Measurements from ENCODE around the gene SEMA5A. TPM values are rescaled to one million over a fixed set of nuclear protein-coding genes. Genes with fewer than 3 reads are reported as not detected.

Gene SEMA5A
- total RNA-seq, 3 donors from 2014 or later = 3.0 to 35.4 (median 25.9) TPM

GRCh38 chr5:9547122-9547947, 1.5 kb upstream of the SEMA5A start:
- DNase-seq (ENCODE audit: low spot score in 2 of 2) = no peak
- Histone ChIP-seq H3K4me3 (peak overlapping the region; percentile 58 to 85 (median 73)), H3K36me3 (no peaks in the 10 kb centered on the region), H3K4me1 (no peaks in the 10 kb centered on the region), H3K9me3 (no peaks in the 10 kb centered on the region), H3K27me3 (no peaks in the 10 kb centered on the region), H3K27ac (peak overlapping the region; percentile 87 to 88)
- no peak for TF ChIP-seq CTCF (IDR thresholded peaks at IDR 0.05)
- no peak for TF ChIP-seq POLR2AphosphoS5 (IDR thresholded peaks at IDR 0.05)
- TF ChIP-seq POLR2A (IDR thresholded peaks at IDR 0.05) = no peak
- intact Hi-C loops (cut with DNase I; ENCODE audit: low total_unique reads) = loop anchor here (10.0 kb wide), 1 partner anchor 893 kb away; no protein-coding TSS in a partner anchor

- peak overlapping the region; percentile 58 to 85 (median 73) for H3K4me3 ChIP-seq
- DNase-seq (ENCODE audit: low spot score in 2 of 2) = no peak
- no peaks in the 10 kb centered on the region for H3K4me1 ChIP-seq
- no peaks in the 10 kb centered on the region for H3K36me3 ChIP-seq
- H3K27me3 ChIP-seq = no peaks in the 10 kb centered on the region
- peak overlapping the region; percentile 87 to 88 for H3K27ac ChIP-seq
- TF ChIP-seq POLR2A (IDR thresholded peaks at IDR 0.05) = no peak
- no peak for TF ChIP-seq CTCF (IDR thresholded peaks at IDR 0.05)
- TF ChIP-seq POLR2AphosphoS5 (IDR thresholded peaks at IDR 0.05) = no peak
- no peaks in the 10 kb centered on the region for H3K9me3 ChIP-seq
- intact Hi-C loops (cut with DNase I; ENCODE audit: low total_unique reads) = loop anchor here (10.0 kb wide), 1 partner anchor 891 kb away; no protein-coding TSS in a partner anchor
Measured at GRCh38 chr5:9545136-9545991, 511 bp downstream of the SEMA5A start.

GRCh38 chr5:9544502-9545135, 1.3 kb downstream of the SEMA5A start:
- Histone ChIP-seq H3K9me3 (no peaks in the 10 kb centered on the region), H3K27ac (peak overlapping the region; percentile 61 to 87), H3K27me3 (no peaks in the 10 kb centered on the region), H3K36me3 (no peaks in the 10 kb centered on the region), H3K4me3 (peak overlapping the region; percentile 58 to 85 (median 73)), H3K4me1 (no peaks in the 10 kb centered on the region)
- TF ChIP-seq POLR2AphosphoS5 (IDR thresholded peaks at IDR 0.05) (peak; percentile 40 to 63 (median 41)), CTCF (IDR thresholded peaks at IDR 0.05) (peak; percentile 81 to 87 (median 86)), POLR2A (IDR thresholded peaks at IDR 0.05) (no peak)
- peak; percentile 79 to 87 for DNase-seq (ENCODE audit: low spot score in 2 of 2)
- intact Hi-C loops (cut with DNase I; ENCODE audit: low total_unique reads) = loop anchor here (10.0 kb wide), 1 partner anchor 890 kb away; no protein-coding TSS in a partner anchor

GRCh38 chr5:9544056-9544455, 1.8 kb downstream of the SEMA5A start:
- Histone ChIP-seq H3K4me3 (peak overlapping the region; percentile 58 to 85 (median 73)), H3K9me3 (no peaks in the 10 kb centered on the region), H3K4me1 (no peaks in the 10 kb centered on the region), H3K36me3 (no peaks in the 10 kb centered on the region), H3K27ac (peak overlapping the region; percentile 61 to 87), H3K27me3 (no peaks in the 10 kb centered on the region)
- no peak for TF ChIP-seq POLR2AphosphoS5 (IDR thresholded peaks at IDR 0.05)
- TF ChIP-seq POLR2A (IDR thresholded peaks at IDR 0.05) = no peak
- no peak for TF ChIP-seq CTCF (IDR thresholded peaks at IDR 0.05)
- intact Hi-C loops (cut with DNase I; ENCODE audit: low total_unique reads) = loop anchor here (10.0 kb wide), 1 partner anchor 889 kb away; no protein-coding TSS in a partner anchor
- DNase-seq (ENCODE audit: low spot score in 2 of 2) = no peak

All from breast epithelium (tissue), 4 donors.